Motor neuron (in vitro differentiated cells): ENCODE measurements around the gene TP63. TPM values are rescaled to one million over a fixed set of nuclear protein-coding genes. Genes with fewer than 3 reads are reported as not detected.

Experiments
- ATAC-seq, 8 experiments: fragments of 200-7000 bp; cut with Tn5 transposase; replicated peaks in 6 of 8; 2 replicates each; pipeline ENCODE4 v1.8.0; 2021; ENCODE audit warnings: mild to moderate bottlenecking in 8 of 8, moderate library complexity in 8 of 8
- H3K27ac ChIP-seq, 2 donors: fragments of 250-450 bp; sonication (Bioruptor Pico); 2 replicates each; pipeline ENCODE4 v1.9.0; 2021; ENCODE audit warnings: antibody characterized with exemption in 2 of 2, mild to moderate bottlenecking in 2 of 2, moderate library complexity in 1 of 2
- H3K4me1 ChIP-seq, 2 donors: fragments of 250-450 bp; sonication (Bioruptor Pico); replicated peaks in 1 of 2; 2 replicates each; pipeline ENCODE4 v1.6.1; 2021; ENCODE audit warnings: antibody characterized with exemption in 2 of 2, mild to moderate bottlenecking in 2 of 2, moderate library complexity in 1 of 2
- H3K4me3 ChIP-seq, 5 donors: fragments of 250-450 bp; sonication (Bioruptor Pico); 2 replicates each; pipeline ENCODE4 v1.9.0; 2021; ENCODE audit warnings: antibody characterized with exemption in 5 of 5, mild to moderate bottlenecking in 5 of 5, moderate library complexity in 4 of 5
- WGBS, 10 experiments: fragments of 450-650 bp; shearing (Covaris generic); methylation state at CpG; one replicate each; pipeline ENCODE4 v1.0.0; 2022; 5-methylcytosine and 5-hydroxymethylcytosine counted together
- in situ Hi-C, 9 experiments: fragments of 400-800 bp; cut with MboI; loops; one replicate each; pipeline ENCODE4 v1.15.0; 2021; ENCODE audit warnings: low sequenced_read_pairs in 9 of 9, low pct_unique_long_range_greater_than_20kb in 2 of 9; ENCODE audit not compliant: unreplicated experiment in 9 of 9
- total RNA-seq, 8 experiments: library from RNA; unstranded; fragments of 300-600 nt; gene quantifications; 2 replicates each; pipeline versions ENCODE4 v1.2.3 to v1.2.4, GENCODE V29; 2022

TP63 gene
- total RNA-seq, 8 experiments from 2014 or later, result 0.05 to 1.5 (median 0.38) TPM

DNA sequence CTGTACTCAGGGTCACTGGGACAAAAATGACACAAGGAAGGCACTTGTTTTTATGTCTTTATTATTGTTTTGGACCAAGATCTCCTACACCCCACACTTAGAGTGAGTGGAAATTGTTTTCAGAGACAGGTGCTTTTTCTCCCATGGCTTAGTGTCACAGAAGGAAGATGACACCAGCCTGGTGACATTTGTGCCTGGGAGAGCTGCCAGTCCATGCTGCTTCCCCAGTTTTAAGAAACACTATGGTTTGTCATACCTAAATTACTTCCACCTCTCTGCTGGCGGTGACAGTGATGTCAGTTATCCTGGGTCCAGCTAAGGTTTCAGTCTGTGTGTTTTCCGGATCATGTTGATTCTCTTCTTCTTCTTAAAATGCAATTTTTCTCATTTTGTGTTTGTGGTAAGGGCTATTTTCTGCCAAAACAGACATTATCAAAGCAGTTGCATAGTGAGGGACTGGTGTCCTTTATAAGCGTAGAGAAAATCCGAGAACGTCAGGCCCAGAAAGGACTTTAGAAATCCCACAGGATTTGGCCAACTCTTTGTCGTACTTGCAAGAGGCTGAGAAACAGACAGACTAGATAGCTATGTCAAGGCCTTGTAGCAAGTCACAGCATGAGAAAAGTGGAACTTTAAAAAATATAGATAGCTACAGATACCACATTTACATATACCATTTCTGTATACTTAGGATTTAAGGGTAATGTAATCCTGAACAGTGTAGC lies 149.5 kb downstream of the TP63 start:
- Histone ChIP-seq H3K4me3 (no peak overlapping the region), H3K4me1 (no peaks in the 10 kb centered on the region), H3K27ac (no peak overlapping the region)
- 80 to 100% (median 97%) methylated on average over 1 to 6 of the region's 6 CpGs for WGBS, 10 experiments
- in situ Hi-C loops, result no loop called here
- ATAC-seq, result no peak

DNA sequence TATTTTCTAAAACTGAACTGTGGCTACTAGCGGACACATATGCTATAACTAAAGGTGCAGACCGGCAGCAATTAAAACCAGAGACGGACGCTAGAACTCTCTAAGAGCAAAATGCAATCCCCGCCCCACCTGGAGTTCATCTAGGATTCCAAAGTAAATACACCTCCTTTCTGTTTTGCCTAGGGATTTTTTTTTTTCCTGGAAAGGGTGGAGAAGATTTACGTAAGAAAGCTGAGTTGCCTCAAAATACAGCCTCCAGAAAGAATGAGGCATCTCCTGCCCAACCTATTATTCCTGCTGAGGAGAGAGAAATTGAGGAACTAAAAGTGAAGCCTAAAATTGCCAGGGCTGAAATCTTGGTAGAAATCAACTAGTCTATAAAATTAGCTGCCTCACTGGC lies 150.2 kb downstream of the TP63 start:
- H3K27ac ChIP-seq, result no peak overlapping the region
- in situ Hi-C loops, result no loop called here
- ATAC-seq, result no peak
- no peaks in the 10 kb centered on the region for H3K4me1 ChIP-seq
- WGBS, 10 experiments, result 68 to 98% (median 87%) methylated on average over 1 to 6 of the region's 6 CpGs; no CpG with 5 or more reads in 2 of the 10 experiments
- H3K4me3 ChIP-seq, result no peak overlapping the region

DNA sequence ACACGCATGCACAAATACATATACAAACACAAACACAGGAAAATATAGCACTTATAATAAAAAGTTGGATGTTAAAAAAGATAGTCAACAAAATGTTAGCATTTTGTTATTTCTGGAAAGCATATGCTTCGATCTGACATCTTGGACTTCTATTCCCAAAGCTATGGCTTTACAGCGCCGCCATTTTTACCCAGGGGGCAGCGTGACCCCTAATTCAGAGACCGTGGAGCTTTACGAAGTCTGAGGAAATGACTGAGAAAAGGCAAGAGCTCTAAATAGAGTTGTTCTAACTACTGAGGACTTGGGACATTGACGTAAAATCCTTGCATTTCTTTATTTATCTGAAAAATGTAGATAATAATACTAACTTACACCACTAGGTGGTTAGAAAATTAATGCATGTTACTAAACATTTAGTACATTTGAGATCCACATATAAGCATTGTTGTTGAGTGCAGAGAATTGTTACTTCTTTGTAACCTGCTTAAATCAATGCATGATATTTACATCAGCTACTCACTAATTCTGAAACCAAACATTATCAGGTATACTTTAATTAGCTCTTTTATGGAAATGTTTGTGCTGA lies 155.4 kb downstream of the TP63 start:
- in situ Hi-C loops, result no loop called here
- no peaks in the 10 kb centered on the region for H3K4me1 ChIP-seq
- no peak for ATAC-seq
- H3K4me3 ChIP-seq, result no peak overlapping the region
- no peak overlapping the region for H3K27ac ChIP-seq
- WGBS, 10 experiments, result 73 to 100% (median 97%) methylated on average over 1 to 8 of the region's 8 CpGs; no CpG with 5 or more reads in 1 of the 10 experiments

DNA sequence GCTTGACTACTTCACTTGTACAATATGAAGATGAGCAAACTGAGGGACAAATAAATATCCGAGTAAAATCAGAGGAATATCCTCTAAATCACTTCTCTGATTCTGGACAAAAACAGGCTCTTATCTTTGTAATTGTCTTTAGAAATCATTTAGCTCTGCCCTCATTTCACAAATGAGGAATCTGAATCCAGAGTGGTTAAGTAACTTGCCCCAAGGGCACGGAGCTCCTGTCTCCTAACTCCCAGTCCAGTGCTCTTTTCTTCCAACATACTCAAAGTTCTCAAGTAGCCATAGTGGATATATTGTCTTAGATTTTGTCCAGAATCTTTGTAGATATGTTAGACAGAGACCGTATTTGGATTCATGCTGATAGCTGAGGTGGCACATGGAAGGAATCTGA lies 156.0 kb downstream of the TP63 start:
- Histone ChIP-seq H3K4me1 (no peaks in the 10 kb centered on the region), H3K27ac (no peak overlapping the region), H3K4me3 (no peak overlapping the region)
- WGBS, 10 experiments, result 80 to 100% (median 97%) methylated on average over 1 to 3 of the region's 3 CpGs; no CpG with 5 or more reads in 2 of the 10 experiments
- no peak for ATAC-seq
- in situ Hi-C loops, result no loop called here

DNA sequence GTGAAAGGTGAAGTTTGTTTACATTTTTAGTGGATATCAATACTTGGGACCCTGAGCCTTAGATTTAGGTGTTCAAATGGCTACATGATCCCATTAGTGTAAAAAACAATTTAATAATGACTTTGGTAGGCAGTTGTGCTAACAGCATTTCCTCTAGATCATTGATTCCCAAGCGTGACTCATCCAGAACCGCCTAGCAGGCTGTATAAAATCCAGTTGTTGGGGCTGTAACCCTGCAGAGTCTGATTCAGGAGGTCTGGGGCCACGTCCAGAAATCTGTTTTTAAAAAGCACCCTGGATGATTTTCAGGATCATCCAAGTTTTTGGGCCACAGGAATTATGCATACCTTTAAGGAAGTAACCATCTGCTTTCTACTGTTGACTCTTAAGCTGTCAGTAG lies 156.4 kb downstream of the TP63 start:
- peak in 1 of 8 experiments; percentile 36 for ATAC-seq
- Histone ChIP-seq H3K4me1 (no peaks in the 10 kb centered on the region), H3K27ac (no peak overlapping the region), H3K4me3 (no peak overlapping the region)
- in situ Hi-C loops, result no loop called here
- WGBS, 10 experiments, result 7 to 73% (median 51%) methylated on average over 2 to 3 of the region's 3 CpGs; no CpG with 5 or more reads in 4 of the 10 experiments

DNA sequence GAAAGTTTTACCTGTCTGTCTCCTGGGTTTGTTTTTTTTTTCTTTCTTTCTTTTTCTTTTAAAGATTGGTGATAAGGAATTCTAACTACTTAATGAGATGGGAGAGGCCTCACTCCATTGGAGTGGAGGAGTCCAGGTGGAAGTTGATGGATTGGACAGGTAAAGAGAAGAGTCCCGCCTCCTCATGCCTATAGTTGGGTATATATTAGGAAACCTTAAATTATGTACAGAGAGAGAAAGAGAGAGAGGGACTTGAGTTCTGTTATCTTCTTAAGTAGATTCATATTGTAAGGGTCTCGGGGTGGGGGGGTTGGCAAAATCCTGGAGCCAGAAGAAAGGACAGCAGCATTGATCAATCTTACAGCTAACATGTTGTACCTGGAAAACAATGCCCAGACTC lies 158.2 kb downstream of the TP63 start:
- no peak overlapping the region for H3K4me3 ChIP-seq
- peaks cover 0 to 1% of the 10 kb centered on the region in 2 donors for H3K4me1 ChIP-seq
- H3K27ac ChIP-seq, result no peak overlapping the region
- in situ Hi-C loops, result no loop called here
- no peak for ATAC-seq
- WGBS, 10 experiments, result 0 to 94% (median 49%) methylated on average over 1 to 2 of the region's 2 CpGs; no CpG with 5 or more reads in 4 of the 10 experiments

DNA sequence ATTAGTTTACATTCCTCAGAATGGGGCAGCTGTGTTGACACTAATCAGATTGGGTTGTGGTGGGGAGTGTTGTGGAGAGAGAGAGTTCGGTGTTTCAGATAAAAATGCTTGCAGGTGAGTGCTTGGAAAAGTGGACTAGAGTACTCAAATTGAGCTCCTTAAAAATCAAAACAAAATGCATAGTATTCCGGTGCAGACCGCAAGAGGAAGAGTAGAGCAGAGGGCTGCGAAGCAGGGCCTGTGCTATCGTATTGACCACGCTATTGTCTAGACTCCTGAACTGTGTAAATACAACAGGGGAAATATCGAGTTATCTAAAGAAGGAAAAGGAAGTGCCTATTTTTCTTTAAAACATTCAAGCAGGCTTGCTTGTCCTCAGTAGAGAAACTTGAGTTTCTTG lies 159.5 kb downstream of the TP63 start:
- ATAC-seq, result no peak
- in situ Hi-C loops, result no loop called here
- 73 to 100% (median 90%) methylated on average over 1 to 7 of the region's 7 CpGs for WGBS, 10 experiments

DNA sequence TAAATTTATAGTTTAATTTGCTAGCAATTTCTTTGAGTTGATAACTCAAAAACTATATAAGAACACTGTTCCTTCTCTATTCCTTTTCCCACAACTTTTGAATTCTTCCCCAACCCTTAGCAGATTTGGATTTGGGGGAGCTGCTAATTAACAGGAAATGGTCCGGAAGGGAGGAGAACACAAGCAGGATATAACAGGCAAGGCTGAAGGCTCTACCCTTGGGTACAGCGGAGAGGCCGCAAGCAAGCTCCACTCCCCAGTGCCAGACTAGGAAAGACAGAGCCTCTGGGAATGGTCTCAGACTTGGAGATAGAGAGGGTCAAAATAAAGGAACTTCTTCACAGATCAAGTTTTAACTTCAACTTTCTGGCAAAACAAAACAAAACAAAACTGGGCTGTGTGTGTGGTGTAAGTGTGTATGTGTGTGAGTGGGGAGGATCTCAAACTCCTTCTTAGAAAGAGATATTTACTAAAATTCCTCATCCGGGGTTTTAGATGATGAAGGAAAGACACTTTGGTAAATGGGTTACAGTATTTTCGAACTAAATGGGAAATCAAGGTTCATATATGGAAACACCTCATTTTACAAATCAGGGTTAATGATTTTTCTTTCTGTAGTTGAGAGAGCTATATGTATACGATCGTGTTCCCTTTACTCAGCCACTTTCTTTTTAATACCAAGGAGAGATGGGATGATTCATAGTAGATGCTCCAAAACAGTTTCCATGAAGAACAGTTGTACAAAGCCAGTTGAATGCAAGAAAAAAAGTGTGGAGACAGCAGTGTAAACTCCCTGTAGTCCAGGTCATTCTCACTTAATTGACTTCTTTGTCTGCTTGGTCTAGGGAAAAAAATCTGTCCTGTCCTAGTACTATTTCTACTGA lies 161.1 kb downstream of the TP63 start:
- Histone ChIP-seq H3K27ac (no peak overlapping the region), H3K4me3 (no peak overlapping the region), H3K4me1 (peaks cover 0 to 4% of the 10 kb centered on the region in 2 donors)
- 60 to 100% (median 81%) methylated on average over 1 to 7 of the region's 7 CpGs for WGBS, 10 experiments
- in situ Hi-C loops, result no loop called here
- ATAC-seq, result no peak

More for the DNA sequence above, 159.5 kb downstream of the TP63 start:
- Histone ChIP-seq H3K4me3 (no peak overlapping the region), H3K27ac (no peak overlapping the region), H3K4me1 (peaks cover 0 to 4% of the 10 kb centered on the region in 2 donors)

DNA sequence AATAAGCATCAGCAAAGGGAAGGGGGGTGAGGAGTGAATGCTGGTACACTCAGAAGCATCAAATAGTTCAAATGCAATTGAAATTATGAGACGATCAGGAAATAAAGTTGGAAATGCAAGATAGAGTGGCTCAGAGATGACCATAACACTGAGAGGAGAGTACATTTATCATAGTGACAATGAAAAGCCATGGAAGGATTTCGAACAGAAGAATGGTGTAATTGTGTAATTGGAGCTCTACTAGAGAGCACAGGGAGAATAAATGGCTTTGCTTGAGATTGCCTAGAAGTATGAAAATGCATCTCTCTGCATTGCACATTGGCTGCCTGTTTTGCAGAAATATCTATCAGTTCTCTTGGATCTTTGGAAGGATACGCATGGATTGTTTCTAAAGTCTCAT lies 163.3 kb downstream of the TP63 start:
- 49 to 89% (median 79%) methylated on average over 1 to 3 of the region's 3 CpGs; no CpG with 5 or more reads in 1 of the 10 experiments for WGBS, 10 experiments
- Histone ChIP-seq H3K4me1 (peaks cover 0 to 4% of the 10 kb centered on the region in 2 donors), H3K4me3 (no peak overlapping the region), H3K27ac (no peak overlapping the region)
- ATAC-seq, result peak in 2 of 8 experiments; percentile 41 to 44
- in situ Hi-C loops, result no loop called here

DNA sequence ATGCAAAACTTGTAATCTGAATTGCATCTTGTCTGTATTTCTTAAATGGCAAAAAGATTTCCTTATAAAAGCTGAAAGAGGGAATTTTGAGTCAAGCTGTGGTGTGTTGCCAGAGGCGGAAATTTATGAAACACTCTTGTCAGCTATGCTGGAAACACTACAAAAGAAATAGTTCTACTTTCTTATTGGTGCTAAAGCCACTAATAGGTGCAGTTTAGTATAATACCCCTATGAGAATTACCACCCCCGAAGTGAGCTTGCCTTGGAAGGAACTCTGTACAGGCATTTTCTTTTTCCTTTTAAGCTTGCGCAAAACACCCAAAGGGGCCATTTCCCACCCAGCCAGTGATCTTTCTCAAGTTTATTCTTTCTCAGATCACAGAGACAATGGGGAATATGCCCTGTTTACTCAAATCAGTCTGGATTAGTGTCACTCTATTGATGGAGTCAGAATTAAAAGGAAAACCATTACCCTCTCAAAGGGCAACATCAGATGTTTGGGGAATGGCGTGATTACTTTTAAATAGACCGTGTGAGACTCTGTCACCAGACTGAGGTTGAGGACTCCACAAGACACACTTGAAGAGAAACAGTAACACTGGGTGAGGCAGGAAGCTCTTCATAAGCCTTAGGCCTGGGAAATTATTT lies 166.0 kb downstream of the TP63 start:
- 20 to 100% (median 73%) methylated on average over 1 to 5 of the region's 5 CpGs for WGBS, 10 experiments
- Histone ChIP-seq H3K4me1 (peaks cover 0 to 4% of the 10 kb centered on the region in 2 donors), H3K27ac (no peak overlapping the region), H3K4me3 (no peak overlapping the region)
- in situ Hi-C loops, result no loop called here
- peak in 2 of 8 experiments; percentile 61 to 63 for ATAC-seq

DNA sequence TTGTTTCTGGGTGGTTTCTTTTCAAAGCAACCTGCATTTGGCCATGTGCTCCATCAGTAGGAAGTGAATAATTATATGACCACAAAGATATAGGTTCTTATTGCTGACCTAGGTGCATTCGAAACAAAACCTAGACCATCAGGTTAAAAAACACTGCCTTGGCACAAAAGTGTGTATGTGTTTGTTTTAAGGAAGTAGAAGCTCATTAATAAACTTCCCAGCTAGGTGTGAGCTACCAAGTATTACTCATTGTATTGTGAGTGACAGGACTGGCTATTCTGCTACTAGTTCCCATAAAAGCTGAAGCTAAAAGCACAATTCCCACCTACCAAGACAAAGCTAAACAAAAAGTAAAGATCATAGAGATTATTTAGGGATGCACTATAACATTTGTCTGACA lies 168.2 kb downstream of the TP63 start:
- no peak overlapping the region for H3K27ac ChIP-seq
- WGBS, 10 experiments, result 40 to 86% (median 80%) methylated on average over 1 of the region's 1 CpG; no CpG with 5 or more reads in 5 of the 10 experiments
- in situ Hi-C loops, result no loop called here
- H3K4me1 ChIP-seq, result peaks cover 0 to 4% of the 10 kb centered on the region in 2 donors
- no peak for ATAC-seq
- H3K4me3 ChIP-seq, result no peak overlapping the region

DNA sequence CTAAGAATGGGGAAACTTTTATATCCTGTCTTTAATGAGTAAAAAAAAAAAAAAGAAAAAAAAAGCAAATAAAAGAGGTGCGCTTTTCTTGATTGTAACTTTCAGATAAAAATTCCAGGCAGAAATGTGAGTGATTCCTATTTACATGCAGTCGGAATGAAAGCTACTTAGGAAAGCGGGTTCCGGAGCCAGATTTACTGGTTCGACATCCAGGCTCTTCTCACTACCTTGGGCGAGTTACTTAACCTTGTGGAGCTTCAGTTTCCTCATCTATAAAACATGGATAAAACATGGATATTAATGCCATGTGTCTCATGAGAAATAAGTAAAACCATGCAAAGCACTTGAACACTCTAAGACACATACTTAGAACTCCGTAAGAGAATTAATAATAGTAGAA lies 169.2 kb downstream of the TP63 start:
- Histone ChIP-seq H3K4me1 (peaks cover 3% of the 10 kb centered on the region in 2 donors), H3K4me3 (no peak overlapping the region), H3K27ac (no peak overlapping the region)
- in situ Hi-C loops, result no loop called here
- WGBS, 10 experiments, result 77 to 100% (median 91%) methylated on average over 2 to 7 of the region's 7 CpGs
- no peak for ATAC-seq
